Esophagus squamous epithelium (tissue), 5 donors: ENCODE measurements around the gene NNT. TPM values are rescaled to one million over a fixed set of nuclear protein-coding genes. Genes with fewer than 3 reads are reported as not detected.
A peak's percentile ranks its signal among the peaks of the same experiment; 100 is the strongest.
"Not testable (repeated sequence)": the region's sequence is repeated elsewhere in the genome, so short reads cannot be mapped to it uniquely, and the experiment has no call there.

Source experiments
- DNase-seq: peaks from one replicate; lab custom pipeline; 2025; lab: John Stamatoyannopoulos, UW
- H3K27ac ChIP-seq, 4 donors: fragments of 200-600 bp; sonication (generic); one replicate each; pipeline ENCODE4 v1.5.1; 2016 to 2019; ENCODE audit warnings: mild to moderate bottlenecking in 1 of 4
- H3K27me3 ChIP-seq, 4 donors: fragments of 200-600 bp; sonication (generic); 1 replicate in 3 of 4; 2 replicates in 1 of 4; pipeline versions ENCODE4 v1.5.1 to v1.6.0; 2017 to 2021; ENCODE audit warnings: antibody characterized with exemption in 1 of 4
- H3K36me3 ChIP-seq, 3 donors: fragments of 200-600 bp; sonication (generic); one replicate each; pipeline ENCODE4 v1.5.1; 2016 to 2019
- H3K4me1 ChIP-seq, 3 donors: fragments of 200-600 bp; sonication (generic); one replicate each; pipeline ENCODE4 v1.5.1; 2017 to 2019
- H3K4me3 ChIP-seq, 4 donors: fragments of 200-600 bp; sonication (generic); 1 replicate in 3 of 4; 2 replicates in 1 of 4; pipeline ENCODE4 v1.5.1; 2016 to 2019; ENCODE audit warnings: mild to moderate bottlenecking in 2 of 4, moderate library complexity in 1 of 4
- H3K9me3 ChIP-seq, 3 donors: fragments of 200-600 bp; sonication (generic); one replicate each; pipeline ENCODE4 v1.5.1; 2016 to 2019
- POLR2A ChIP-seq, 4 donors: fragments of 450-650 bp; IDR thresholded peaks; one replicate each; pipeline ENCODE4 v1.6.1; 2017; ENCODE audit warnings: antibody characterized with exemption in 4 of 4, mild to moderate bottlenecking in 4 of 4, moderate library complexity in 3 of 4
- WGBS, 2 donors: methylation state at CpG; one replicate each; pipeline ENCODE4 v1.1.5; 2018; 5-methylcytosine and 5-hydroxymethylcytosine counted together
- intact Hi-C: fragments of 100-400 bp; cut with DNase I; formaldehyde crosslinking; loops from one replicate; pipeline ENCODE4 v1.15.0; 2022
- total RNA-seq, 4 donors: library from RNA; depleted of rRNA; stranded (reverse); fragments of >200 nt; gene quantifications; one replicate each; pipeline ENCODE4 v1.1.0, GENCODE V29; 2016
- TF ChIP-seq, protein P1 (sequence below), 6 experiments: fragments of 450-650 bp in 4 of 6; fragments of 200-600 bp in 2 of 6; sonication (generic) in 2 of 6; IDR thresholded peaks; one replicate each; pipeline ENCODE4 v1.5.1; 2016 to 2019; ENCODE audit warnings: antibody characterized with exemption in 6 of 6, mild to moderate bottlenecking in 4 of 6, moderate library complexity in 4 of 6
- donor health status: DM: yes; HTN: yes; CAD: no.

The NNT gene
- total RNA-seq, 4 donors from 2014 or later: 16.0 to 35.1 (median 29.1) TPM

DNA sequence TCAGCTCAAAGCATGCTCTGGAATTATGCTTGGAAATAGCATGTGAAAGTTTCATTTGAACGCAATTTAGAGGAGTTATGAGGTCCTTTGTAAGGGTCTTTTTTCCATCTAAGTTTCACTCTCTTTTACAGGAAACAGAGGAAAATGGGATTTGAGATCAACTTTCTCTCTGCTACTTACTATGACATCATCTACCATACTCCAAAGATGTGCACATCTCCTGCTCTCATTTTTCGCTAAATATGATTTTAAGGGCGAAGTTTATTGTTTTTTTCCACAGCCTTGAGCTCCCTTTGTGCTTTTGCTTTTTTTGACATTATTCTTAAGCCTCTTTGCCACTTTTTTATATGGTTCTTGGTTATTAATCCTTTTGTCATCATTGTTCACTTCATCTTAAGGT lies 125.6 kb downstream of the NNT start:
- no peaks in the 10 kb centered on the region for H3K9me3 ChIP-seq
- no peaks in the 10 kb centered on the region for H3K4me1 ChIP-seq
- H3K4me3 ChIP-seq: no peak overlapping the region
- H3K36me3 ChIP-seq: no peaks in the 10 kb centered on the region
- H3K27me3 ChIP-seq: no peaks in the 10 kb centered on the region
- 59 to 63% methylated on average over 3 of the region's 3 CpGs for WGBS, 2 donors
- intact Hi-C loops: no loop called here
- no peak for DNase-seq
- TF ChIP-seq POLR2A (IDR thresholded peaks at IDR 0.05): no peak
- H3K27ac ChIP-seq: no peak overlapping the region

DNA sequence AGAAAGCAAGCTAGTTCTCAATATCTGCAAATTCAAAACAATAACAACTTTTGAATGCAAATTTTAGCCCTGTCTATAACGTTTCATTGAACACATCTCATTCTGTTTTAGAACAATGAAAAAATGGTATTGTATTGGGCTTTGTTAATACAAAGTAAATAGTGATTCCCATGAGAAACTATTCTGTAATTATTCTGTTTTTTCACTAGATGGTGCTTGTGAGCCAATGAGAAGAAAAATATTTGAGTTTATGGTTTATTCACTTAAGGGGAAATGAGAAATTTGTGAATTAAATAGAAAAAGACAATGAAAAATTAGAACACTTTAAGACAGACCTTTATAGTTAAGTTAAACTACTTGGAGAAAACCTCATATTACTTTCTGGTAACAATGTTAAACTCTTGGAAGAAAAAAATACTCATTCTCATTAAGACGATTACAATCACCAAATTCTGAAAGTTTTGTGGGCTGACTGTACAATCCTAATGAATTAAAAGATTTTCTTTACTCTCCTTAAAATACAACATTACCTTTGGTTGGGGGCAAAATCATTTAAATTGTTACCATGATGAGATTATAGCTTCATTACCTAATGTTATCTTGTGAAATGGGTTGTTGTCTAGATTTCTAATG lies 127.0 kb downstream of the NNT start:
- Histone ChIP-seq H3K36me3 (no peaks in the 10 kb centered on the region), H3K27me3 (no peaks in the 10 kb centered on the region), H3K27ac (no peak overlapping the region), H3K4me3 (no peak overlapping the region), H3K9me3 (no peaks in the 10 kb centered on the region), H3K4me1 (no peaks in the 10 kb centered on the region)
- TF ChIP-seq POLR2A (IDR thresholded peaks at IDR 0.05): no peak
- TF ChIP-seq, protein P1, sequence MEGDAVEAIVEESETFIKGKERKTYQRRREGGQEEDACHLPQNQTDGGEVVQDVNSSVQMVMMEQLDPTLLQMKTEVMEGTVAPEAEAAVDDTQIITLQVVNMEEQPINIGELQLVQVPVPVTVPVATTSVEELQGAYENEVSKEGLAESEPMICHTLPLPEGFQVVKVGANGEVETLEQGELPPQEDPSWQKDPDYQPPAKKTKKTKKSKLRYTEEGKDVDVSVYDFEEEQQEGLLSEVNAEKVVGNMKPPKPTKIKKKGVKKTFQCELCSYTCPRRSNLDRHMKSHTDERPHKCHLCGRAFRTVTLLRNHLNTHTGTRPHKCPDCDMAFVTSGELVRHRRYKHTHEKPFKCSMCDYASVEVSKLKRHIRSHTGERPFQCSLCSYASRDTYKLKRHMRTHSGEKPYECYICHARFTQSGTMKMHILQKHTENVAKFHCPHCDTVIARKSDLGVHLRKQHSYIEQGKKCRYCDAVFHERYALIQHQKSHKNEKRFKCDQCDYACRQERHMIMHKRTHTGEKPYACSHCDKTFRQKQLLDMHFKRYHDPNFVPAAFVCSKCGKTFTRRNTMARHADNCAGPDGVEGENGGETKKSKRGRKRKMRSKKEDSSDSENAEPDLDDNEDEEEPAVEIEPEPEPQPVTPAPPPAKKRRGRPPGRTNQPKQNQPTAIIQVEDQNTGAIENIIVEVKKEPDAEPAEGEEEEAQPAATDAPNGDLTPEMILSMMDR (IDR thresholded peaks at IDR 0.05): peak in 4 of 6 experiments; percentile 23 to 58 (median 37)
- intact Hi-C loops: no loop called here
- DNase-seq: no peak
- 29 to 30% methylated on average over 2 of the region's 2 CpGs for WGBS, 2 donors

DNA sequence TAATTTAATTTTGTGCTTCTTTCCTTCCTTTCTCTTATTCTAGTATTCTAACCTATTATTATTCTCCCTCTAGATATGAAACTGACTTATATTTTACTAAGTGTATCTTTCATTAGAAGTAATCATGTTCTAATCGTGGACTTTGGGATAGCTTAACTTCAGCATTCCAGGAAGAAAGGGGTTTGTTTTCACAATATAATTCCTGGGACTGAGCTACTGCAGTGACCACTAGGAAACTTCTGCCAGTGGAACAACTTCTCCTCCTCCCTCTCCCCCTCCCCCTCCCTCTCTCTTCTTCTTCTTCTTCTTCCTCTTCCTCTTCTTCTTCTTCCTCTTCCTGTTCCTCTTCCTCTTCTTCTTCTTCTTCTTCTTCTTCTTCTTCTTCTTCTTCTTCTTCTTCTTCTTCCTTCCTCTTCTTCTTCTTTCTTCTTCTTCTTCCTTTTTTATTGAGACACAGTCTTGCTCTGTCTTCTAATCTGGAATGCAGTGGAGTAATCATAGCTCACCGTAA lies 127.9 kb downstream of the NNT start:
- H3K4me1 ChIP-seq: no peaks in the 10 kb centered on the region
- no peaks in the 10 kb centered on the region for H3K36me3 ChIP-seq
- no peaks in the 10 kb centered on the region for H3K27me3 ChIP-seq
- no peak overlapping the region for H3K4me3 ChIP-seq
- H3K27ac ChIP-seq: no peak overlapping the region
- 69 to 70% methylated on average over 2 of the region's 2 CpGs for WGBS, 2 donors
- no peak for TF ChIP-seq POLR2A (IDR thresholded peaks at IDR 0.05)
- TF ChIP-seq, protein P1 (IDR thresholded peaks at IDR 0.05): no peak
- DNase-seq: no peak
- intact Hi-C loops: no loop called here
- H3K9me3 ChIP-seq: no peaks in the 10 kb centered on the region

DNA sequence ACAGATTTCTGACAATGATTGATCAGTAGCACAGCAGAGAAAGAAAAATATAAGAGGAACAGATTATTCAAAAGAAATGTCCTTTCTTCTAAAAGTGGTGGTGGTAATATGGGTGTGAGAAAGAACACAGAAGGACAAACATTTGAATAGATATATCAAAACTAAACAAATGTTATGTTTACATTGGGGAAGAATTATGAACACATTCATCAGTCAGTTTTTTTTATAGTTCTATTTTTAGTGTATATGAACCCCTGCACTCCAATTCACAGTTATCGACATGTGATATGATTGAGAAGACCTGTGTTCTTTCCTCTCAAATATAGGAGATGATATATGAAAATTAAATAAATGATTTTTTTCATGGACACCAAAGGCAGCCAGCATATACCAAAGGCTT lies 128.6 kb downstream of the NNT start:
- Histone ChIP-seq H3K36me3 (no peaks in the 10 kb centered on the region), H3K4me1 (no peaks in the 10 kb centered on the region), H3K9me3 (no peaks in the 10 kb centered on the region), H3K4me3 (no peak overlapping the region), H3K27me3 (no peaks in the 10 kb centered on the region), H3K27ac (no peak overlapping the region)
- TF ChIP-seq, protein P1 (IDR thresholded peaks at IDR 0.05): no peak
- TF ChIP-seq POLR2A (IDR thresholded peaks at IDR 0.05): no peak
- 88% methylated on average over 1 of the region's 1 CpG for WGBS, 2 donors
- intact Hi-C loops: no loop called here
- no peak for DNase-seq

DNA sequence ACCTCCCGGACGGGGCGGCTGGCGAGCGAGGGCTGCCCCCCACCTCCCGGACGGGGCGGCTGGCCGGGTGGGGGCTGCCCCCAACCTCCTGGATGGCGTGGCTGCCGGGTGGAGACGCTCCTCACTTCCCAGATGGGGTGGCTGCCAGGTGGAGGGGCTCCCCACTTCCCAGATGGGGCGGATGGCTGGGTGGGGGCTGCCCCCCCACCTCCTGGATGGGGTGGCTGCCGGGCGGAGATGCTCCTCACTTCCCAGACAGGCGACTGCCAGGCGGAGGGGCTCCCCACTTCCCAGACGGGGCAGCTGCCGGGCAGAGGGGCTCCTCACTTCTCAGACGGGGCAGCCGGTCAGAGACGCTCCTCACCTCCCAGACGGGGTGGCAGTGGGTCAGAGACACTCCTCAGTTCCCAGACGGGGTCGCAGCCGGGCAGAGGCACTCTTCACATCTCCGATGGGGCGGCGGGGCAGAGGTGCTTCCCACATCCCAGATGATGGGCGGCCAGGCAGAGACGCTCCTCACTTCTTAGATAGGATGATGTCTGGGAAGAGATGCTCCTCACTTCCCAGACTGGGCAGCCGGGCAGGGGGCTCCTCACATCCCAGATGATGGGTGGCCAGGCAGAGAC lies 143.1 kb downstream of the NNT start:
- DNase-seq, intact Hi-C loops, H3K27ac ChIP-seq, H3K4me1 ChIP-seq, H3K9me3 ChIP-seq, H3K4me3 ChIP-seq, H3K27me3 ChIP-seq, H3K36me3 ChIP-seq: not testable (repeated sequence)
- WGBS, 2 donors: no CpG with 5 or more reads among the region's 32 CpGs

DNA sequence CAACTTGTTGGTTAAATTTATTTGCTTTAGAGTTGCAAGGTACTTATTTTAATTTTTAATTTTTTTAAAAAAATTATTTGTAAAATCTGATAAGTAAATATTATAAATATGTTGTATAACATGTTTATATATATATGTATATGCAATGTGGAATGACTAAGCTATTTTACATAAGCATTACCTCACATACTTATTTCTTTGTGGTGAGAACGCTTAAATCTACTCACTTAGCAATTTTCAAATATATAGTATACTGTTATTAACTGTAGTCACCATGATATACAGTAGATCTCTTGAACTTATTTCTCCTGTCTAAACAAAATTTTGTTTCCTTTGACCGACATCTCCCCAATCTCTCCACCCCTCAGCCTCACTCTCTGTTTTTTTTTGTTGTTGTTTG lies 147.8 kb downstream of the NNT start:
- Histone ChIP-seq H3K36me3 (no peaks in the 10 kb centered on the region), H3K9me3 (no peaks in the 10 kb centered on the region), H3K27me3 (no peaks in the 10 kb centered on the region), H3K27ac (no peak overlapping the region), H3K4me3 (no peak overlapping the region), H3K4me1 (no peaks in the 10 kb centered on the region)
- intact Hi-C loops: no loop called here
- DNase-seq: no peak
- no peak for TF ChIP-seq POLR2A (IDR thresholded peaks at IDR 0.05)
- TF ChIP-seq, protein P1 (IDR thresholded peaks at IDR 0.05): no peak
- WGBS, 2 donors: 76 to 80% methylated on average over 2 of the region's 2 CpGs
